ENCODE data around the gene USP17L18.
A peak's percentile ranks its signal among the peaks of the same experiment; 100 is the strongest.
"Not testable (repeated sequence)": the region's sequence is repeated elsewhere in the genome, so short reads cannot be mapped to it uniquely, and the experiment has no call there.

The USP17L18 gene

GRCh38 chr4:9247953-9248680 lies at the start of gene USP17L18:
Gene USP17L18, plus strand, starts transcription at chr4:9248630. Its CDS starts 0 bp downstream, at chr4:9248630.
- in situ Hi-C loops (cut with HindIII; ENCODE audit: low sequenced_read_pairs); H3K4me3 ChIP-seq (ENCODE audit: low read depth, low read length): not testable (repeated sequence)
- peak; percentile 5 for DNase-seq (ENCODE audit: low read depth, low spot score)

- H3K4me3 ChIP-seq (ENCODE audit: low read depth, low read length); in situ Hi-C loops (cut with HindIII; ENCODE audit: low sequenced_read_pairs); DNase-seq (ENCODE audit: low read depth, low spot score): not testable (repeated sequence)
Measured at GRCh38 chr4:9210357-9210756, 38.1 kb upstream of the USP17L18 start, which contains the start of gene USP17L10. Gene USP17L10, plus strand, starts transcription at chr4:9210657. Its CDS starts 0 bp downstream, at chr4:9210657.

DNA sequence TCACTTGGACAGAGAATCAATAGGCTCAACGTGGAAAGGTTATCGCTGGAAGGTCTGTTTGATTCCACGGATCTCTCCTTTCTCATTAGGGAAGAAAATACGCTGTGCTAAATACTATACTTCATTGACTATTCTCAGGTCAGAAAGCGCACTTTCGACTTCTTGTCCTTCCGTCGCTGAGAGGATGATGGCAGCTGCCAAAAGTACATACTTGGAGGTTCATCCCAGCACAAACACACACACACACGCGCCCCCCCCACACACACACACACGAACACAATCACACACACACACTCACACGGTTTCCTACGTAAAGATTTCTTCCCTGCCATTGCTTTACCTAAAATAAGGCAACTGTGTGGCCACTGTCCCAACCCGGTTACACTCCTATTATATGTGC lies 33.7 kb upstream of the USP17L18 start:
- H3K4me3 ChIP-seq (ENCODE audit: low read depth, low read length); DNase-seq (ENCODE audit: low read depth, low spot score); in situ Hi-C loops (cut with HindIII; ENCODE audit: low sequenced_read_pairs): not testable (repeated sequence)

DNA sequence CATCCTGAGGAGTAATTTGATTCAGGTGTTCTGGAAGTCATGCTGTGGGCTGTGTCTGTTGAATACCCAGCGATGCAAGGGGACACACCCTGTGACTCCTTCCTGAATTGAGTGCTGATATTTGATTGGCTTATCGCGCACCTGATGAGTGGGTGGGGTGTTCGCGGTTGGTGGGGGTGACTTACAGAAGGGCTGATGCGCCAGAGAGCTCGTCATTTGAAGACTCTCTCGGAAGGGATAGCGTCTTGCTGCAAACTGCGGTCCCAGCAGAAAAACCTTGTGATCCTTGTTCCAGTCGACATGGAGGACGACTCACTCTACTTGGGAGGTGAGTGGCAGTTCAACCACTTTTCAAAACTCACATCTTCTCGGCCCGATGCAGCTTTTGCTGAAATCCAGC lies 33.3 kb upstream of the USP17L18 start, which contains the start of gene USP17L11:
Gene USP17L11 (plus strand): TSS at position 301 of the 400 bp plus-strand sequence. CDS start 0 bp downstream, at position 301.
- in situ Hi-C loops (cut with HindIII; ENCODE audit: low sequenced_read_pairs); DNase-seq (ENCODE audit: low read depth, low spot score); H3K4me3 ChIP-seq (ENCODE audit: low read depth, low read length): not testable (repeated sequence)

DNA sequence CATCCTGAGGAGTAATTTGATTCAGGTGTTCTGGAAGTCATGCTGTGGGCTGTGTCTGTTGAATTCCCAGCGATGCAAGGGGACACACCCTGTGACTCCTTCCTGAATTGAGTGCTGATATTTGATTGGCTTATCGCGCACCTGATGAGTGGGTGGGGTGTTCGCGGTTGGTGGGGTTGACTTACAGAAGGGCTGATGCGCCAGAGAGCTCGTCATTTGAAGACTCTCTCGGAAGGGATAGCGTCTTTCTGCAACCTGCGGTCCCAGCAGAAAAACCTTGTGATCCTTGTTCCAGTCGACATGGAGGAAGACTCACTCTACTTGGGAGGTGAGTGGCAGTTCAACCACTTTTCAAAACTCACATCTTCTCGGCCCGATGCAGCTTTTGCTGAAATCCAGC lies 28.6 kb upstream of the USP17L18 start, which contains the start of gene USP17L12:
Gene USP17L12 (plus strand): TSS at position 301 of the 400 bp plus-strand sequence. CDS start 0 bp downstream, at position 301.
- in situ Hi-C loops (cut with HindIII; ENCODE audit: low sequenced_read_pairs); H3K4me3 ChIP-seq (ENCODE audit: low read depth, low read length); DNase-seq (ENCODE audit: low read depth, low spot score): not testable (repeated sequence)

DNA sequence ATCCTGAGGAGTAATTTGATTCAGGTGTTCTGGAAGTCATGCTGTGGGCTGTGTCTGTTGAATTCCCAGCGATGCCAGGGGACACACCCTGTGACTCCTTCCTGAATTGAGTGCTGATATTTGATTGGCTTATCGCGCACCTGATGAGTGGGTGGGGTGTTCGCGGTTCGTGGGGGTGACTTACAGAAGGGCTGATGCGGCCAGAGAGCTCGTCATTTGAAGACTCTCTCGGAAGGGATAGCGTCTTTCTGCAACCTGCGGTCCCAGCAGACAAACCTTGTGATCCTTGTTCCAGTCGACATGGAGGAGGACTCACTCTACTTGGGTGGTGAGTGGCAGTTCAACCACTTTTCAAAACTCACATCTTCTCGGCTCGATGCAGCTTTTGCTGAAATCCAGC lies 23.8 kb upstream of the USP17L18 start, which contains the start of gene USP17L13:
Gene USP17L13 (plus strand): TSS at position 301 of the 400 bp plus-strand sequence. CDS start 0 bp downstream, at position 301.
- H3K4me3 ChIP-seq (ENCODE audit: low read depth, low read length); in situ Hi-C loops (cut with HindIII; ENCODE audit: low sequenced_read_pairs); DNase-seq (ENCODE audit: low read depth, low spot score): not testable (repeated sequence)

- in situ Hi-C loops (cut with HindIII; ENCODE audit: low sequenced_read_pairs); DNase-seq (ENCODE audit: low read depth, low spot score); H3K4me3 ChIP-seq (ENCODE audit: low read depth, low read length): not testable (repeated sequence)
Measured at GRCh38 chr4:9230249-9230648, 18.2 kb upstream of the USP17L18 start.

GRCh38 chr4:9234085-9234484 lies 14.3 kb upstream of the USP17L18 start, which contains the start of gene USP17L15:
Gene USP17L15, plus strand, starts transcription at chr4:9234385. Its CDS starts 0 bp downstream, at chr4:9234385.
- in situ Hi-C loops (cut with HindIII; ENCODE audit: low sequenced_read_pairs); DNase-seq (ENCODE audit: low read depth, low spot score); H3K4me3 ChIP-seq (ENCODE audit: low read depth, low read length): not testable (repeated sequence)

GRCh38 chr4:9238461-9238860 lies 10.0 kb upstream of the USP17L18 start:
- DNase-seq (ENCODE audit: low read depth, low spot score); H3K4me3 ChIP-seq (ENCODE audit: low read depth, low read length); in situ Hi-C loops (cut with HindIII; ENCODE audit: low sequenced_read_pairs): not testable (repeated sequence)

GRCh38 chr4:9243579-9243978 lies 4.9 kb upstream of the USP17L18 start, which contains the start of gene USP17L17:
Gene USP17L17, plus strand, starts transcription at chr4:9243879. Its CDS starts 0 bp downstream, at chr4:9243879.
- H3K4me3 ChIP-seq (ENCODE audit: low read depth, low read length); in situ Hi-C loops (cut with HindIII; ENCODE audit: low sequenced_read_pairs); DNase-seq (ENCODE audit: low read depth, low spot score): not testable (repeated sequence)

DNA sequence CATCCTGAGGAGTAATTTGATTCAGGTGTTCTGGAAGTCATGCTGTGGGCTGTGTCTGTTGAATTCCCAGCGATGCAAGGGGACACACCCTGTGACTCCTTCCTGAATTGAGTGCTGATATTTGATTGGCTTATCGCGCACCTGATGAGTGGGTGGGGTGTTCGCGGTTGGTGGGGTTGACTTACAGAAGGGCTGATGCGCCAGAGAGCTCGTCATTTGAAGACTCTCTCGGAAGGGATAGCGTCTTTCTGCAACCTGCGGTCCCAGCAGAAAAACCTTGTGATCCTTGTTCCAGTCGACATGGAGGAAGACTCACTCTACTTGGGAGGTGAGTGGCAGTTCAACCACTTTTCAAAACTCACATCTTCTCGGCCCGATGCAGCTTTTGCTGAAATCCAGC lies 4.6 kb downstream of the USP17L18 start, which contains the start of gene USP17L19:
Gene USP17L19 (plus strand): TSS at position 301 of the 400 bp plus-strand sequence. CDS start 0 bp downstream, at position 301.
- in situ Hi-C loops (cut with HindIII; ENCODE audit: low sequenced_read_pairs); DNase-seq (ENCODE audit: low read depth, low spot score); H3K4me3 ChIP-seq (ENCODE audit: low read depth, low read length): not testable (repeated sequence)

- H3K4me3 ChIP-seq (ENCODE audit: low read depth, low read length); in situ Hi-C loops (cut with HindIII; ENCODE audit: low sequenced_read_pairs); DNase-seq (ENCODE audit: low read depth, low spot score): not testable (repeated sequence)
Measured at GRCh38 chr4:9257824-9258223, 9.4 kb downstream of the USP17L18 start, which contains the start of gene USP17L20. Gene USP17L20, plus strand, starts transcription at chr4:9258124. Its CDS starts 0 bp downstream, at chr4:9258124.

GRCh38 chr4:9262572-9262971 lies 14.1 kb downstream of the USP17L18 start, which contains the start of gene USP17L21:
Gene USP17L21, plus strand, starts transcription at chr4:9262872. Its CDS starts 0 bp downstream, at chr4:9262872.
- H3K4me3 ChIP-seq (ENCODE audit: low read depth, low read length); DNase-seq (ENCODE audit: low read depth, low spot score); in situ Hi-C loops (cut with HindIII; ENCODE audit: low sequenced_read_pairs): not testable (repeated sequence)

GRCh38 chr4:9267319-9267718 lies 18.9 kb downstream of the USP17L18 start, which contains the start of gene USP17L22:
Gene USP17L22, plus strand, starts transcription at chr4:9267619. Its CDS starts 0 bp downstream, at chr4:9267619.
- in situ Hi-C loops (cut with HindIII; ENCODE audit: low sequenced_read_pairs); H3K4me3 ChIP-seq (ENCODE audit: low read depth, low read length); DNase-seq (ENCODE audit: low read depth, low spot score): not testable (repeated sequence)

DNA sequence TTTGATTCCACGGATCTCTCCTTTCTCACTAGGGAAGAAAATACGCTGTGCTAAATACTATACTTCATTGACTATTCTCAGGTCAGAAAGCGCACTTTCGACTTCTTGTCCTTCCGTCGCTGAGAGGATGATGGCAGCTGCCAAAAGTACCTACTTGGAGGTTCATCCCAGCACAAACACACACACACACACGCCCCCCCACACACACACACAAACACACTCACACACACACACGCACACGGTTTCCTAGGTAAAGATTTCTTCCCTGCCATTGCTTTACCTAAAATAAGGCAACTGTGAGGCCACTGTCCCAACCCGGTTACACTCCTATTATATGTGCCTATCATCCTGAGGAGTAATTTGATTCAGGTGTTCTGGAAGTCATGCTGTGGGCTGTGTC lies 23.3 kb downstream of the USP17L18 start:
- DNase-seq (ENCODE audit: low read depth, low spot score); H3K4me3 ChIP-seq (ENCODE audit: low read depth, low read length); in situ Hi-C loops (cut with HindIII; ENCODE audit: low sequenced_read_pairs): not testable (repeated sequence)
